GM23338 (cell line): Measurements from ENCODE around the gene CEP192. TPM values are rescaled to one million over a fixed set of nuclear protein-coding genes. Genes with fewer than 3 reads are reported as not detected.

Experiments
- ATAC-seq: fragments of 200-7000 bp; cut with Tn5 transposase; 3 replicates; pipeline ENCODE4 v1.9.1; 2020
- DNase-seq: peaks from one replicate; pipeline ENCODE4 v3.0.0-alpha.2; 2015; ENCODE audit warnings: low spot score
- H2AFZ ChIP-seq: fragments of 200-600 bp; sonication (generic); 2 replicates; pipeline ENCODE4 v1.8.0; 2016; ENCODE audit warnings: antibody characterized with exemption, mild to moderate bottlenecking, moderate library complexity
- H3F3A ChIP-seq: fragments of 200-600 bp; sonication (generic); replicated peaks from 2 replicates; pipeline ENCODE4 v1.8.0; 2017; ENCODE audit warnings: antibody characterized with exemption, mixed run types, low read depth
- H3K27ac ChIP-seq: fragments of 200-600 bp; sonication (generic); 2 replicates; pipeline ENCODE4 v1.6.1; 2016; ENCODE audit warnings: low read depth
- H3K27me3 ChIP-seq: fragments of 200-600 bp; sonication (generic); 2 replicates; pipeline ENCODE4 v1.8.0; 2016; ENCODE audit warnings: mild to moderate bottlenecking, mixed run types, moderate library complexity; ENCODE audit not compliant: insufficient read depth
- H3K36me3 ChIP-seq: fragments of 200-600 bp; sonication (generic); 2 replicates; pipeline ENCODE4 v1.8.0; 2016; ENCODE audit warnings: mild to moderate bottlenecking; ENCODE audit not compliant: insufficient read depth
- H3K4me1 ChIP-seq: fragments of 200-600 bp; sonication (generic); 2 replicates; pipeline ENCODE4 v1.8.0; 2016; ENCODE audit warnings: mild to moderate bottlenecking, moderate library complexity; ENCODE audit not compliant: insufficient read depth
- H3K4me2 ChIP-seq: fragments of 200-600 bp; sonication (generic); 2 replicates; pipeline ENCODE4 v1.7.1; 2017; ENCODE audit warnings: mixed run types
- H3K4me3 ChIP-seq: fragments of 200-600 bp; sonication (generic); 2 replicates; pipeline ENCODE4 v1.6.1; 2016; ENCODE audit warnings: mixed run types
- H3K79me2 ChIP-seq: fragments of 200-600 bp; sonication (generic); replicated peaks from 2 replicates; pipeline ENCODE4 v1.8.0; 2017; ENCODE audit warnings: mild to moderate bottlenecking; ENCODE audit not compliant: insufficient read depth
- H3K9me2 ChIP-seq: fragments of 200-600 bp; sonication (generic); 2 replicates; pipeline ENCODE4 v1.8.0; 2017; ENCODE audit not compliant: insufficient read depth
- H4K20me1 ChIP-seq: fragments of 200-600 bp; sonication (generic); replicated peaks from 2 replicates; pipeline ENCODE4 v1.8.0; 2017; ENCODE audit warnings: mild to moderate bottlenecking; ENCODE audit not compliant: insufficient read depth
- H3K27ac Mint-ChIP-seq: 2 replicates; pipeline ENCODE4 v1.8.0; 2020; ENCODE audit warnings: inconsistent platforms, mild to moderate bottlenecking, moderate library complexity, mixed read lengths
- H3K27me3 Mint-ChIP-seq: 3 replicates; pipeline ENCODE4 v1.8.0; 2022; ENCODE audit warnings: low read depth, mild to moderate bottlenecking, moderate library complexity, mixed read lengths, inconsistent platforms; ENCODE audit not compliant: insufficient read depth, poor library complexity
- H3K36me3 Mint-ChIP-seq: 3 replicates; pipeline ENCODE4 v1.8.0; 2021; ENCODE audit warnings: low read depth, mild to moderate bottlenecking, inconsistent platforms, moderate library complexity, mixed read lengths
- H3K4me1 Mint-ChIP-seq: 3 replicates; pipeline ENCODE4 v1.8.0; 2020; ENCODE audit warnings: mild to moderate bottlenecking, inconsistent platforms, mixed read lengths
- H3K4me3 Mint-ChIP-seq: 3 replicates; pipeline ENCODE4 v1.8.0; 2021; ENCODE audit warnings: moderate library complexity, mild to moderate bottlenecking, inconsistent platforms, mixed read lengths
- H3K9me3 Mint-ChIP-seq: 3 replicates; pipeline ENCODE4 v1.8.0; 2020; ENCODE audit warnings: moderate library complexity, mild to moderate bottlenecking, inconsistent platforms, mixed read lengths
- CREB1 ChIP-seq: fragments of 250-450 bp; sonication (Bioruptor Pico); IDR thresholded peaks from 2 replicates; pipeline ENCODE4 v1.5.0; 2020; ENCODE audit warnings: low read depth, mild to moderate bottlenecking, moderate library complexity
- CTCF ChIP-seq, 2 experiments: fragments of 200-600 bp in 1 of 2; sonication (generic) in 1 of 2; conservative IDR thresholded peaks; 2 replicates each; pipeline versions ENCODE4 v1.5.1 to v1.6.1; 2016 to 2017; ENCODE audit warnings: antibody characterized with exemption in 2 of 2, low read depth in 2 of 2, mild to moderate bottlenecking in 2 of 2, moderate library complexity in 1 of 2
- ETS1 ChIP-seq: IDR thresholded peaks from 2 replicates; pipeline ENCODE4 v1.6.1; 2016; ENCODE audit warnings: antibody characterized with exemption
- EZH2 ChIP-seq: fragments of 200-600 bp; sonication (generic); IDR thresholded peaks from one replicate; pipeline ENCODE4 v1.8.0; 2017; ENCODE audit warnings: antibody characterized with exemption, mild to moderate bottlenecking, low read depth; ENCODE audit not compliant: unreplicated experiment
- EZH2phosphoT487 ChIP-seq: fragments of 200-600 bp; sonication (generic); IDR thresholded peaks from one replicate; pipeline ENCODE4 v1.8.1; 2018; ENCODE audit warnings: antibody characterized with exemption; ENCODE audit not compliant: unreplicated experiment
- JUNB ChIP-seq: IDR thresholded peaks from one replicate; pipeline ENCODE4 v1.6.1; 2016; ENCODE audit warnings: antibody characterized with exemption; ENCODE audit not compliant: unreplicated experiment
- NANOG ChIP-seq: IDR thresholded peaks from 2 replicates; pipeline ENCODE4 v1.6.1; 2016; ENCODE audit warnings: antibody characterized with exemption, borderline replicate concordance
- POLR2AphosphoS5 ChIP-seq: IDR thresholded peaks from 2 replicates; pipeline ENCODE4 v1.6.1; 2016; ENCODE audit warnings: antibody characterized with exemption, low read depth
- REST ChIP-seq: IDR thresholded peaks from one replicate; pipeline ENCODE4 v1.6.1; 2018; ENCODE audit warnings: antibody characterized with exemption; ENCODE audit not compliant: unreplicated experiment
- STAT1 ChIP-seq: IDR thresholded peaks from one replicate; pipeline ENCODE4 v1.6.1; 2016; ENCODE audit warnings: antibody characterized with exemption; ENCODE audit not compliant: unreplicated experiment
- ZNF114 ChIP-seq: fragments of 250-450 bp; sonication (Bioruptor Pico); IDR thresholded peaks from 2 replicates; pipeline ENCODE4 v1.5.0; 2020; ENCODE audit warnings: mild to moderate bottlenecking, moderate library complexity
- ZNF331 ChIP-seq: fragments of 250-450 bp; sonication (Bioruptor Pico); IDR thresholded peaks from 2 replicates; pipeline ENCODE4 v1.5.0; 2020; ENCODE audit warnings: low read depth, mild to moderate bottlenecking, moderate library complexity
- ZNF462 ChIP-seq: fragments of 250-450 bp; sonication (Bioruptor Pico); IDR thresholded peaks from 2 replicates; pipeline ENCODE4 v1.5.0; 2020; ENCODE audit warnings: mild to moderate bottlenecking, moderate library complexity
- polyA plus RNA-seq: library from polyadenylated mRNA; unstranded; fragments of >200 nt; fragmentation: Nextera tagmentation; extraction: Ambion mirVana; gene quantifications from 2 replicates; pipeline ENCODE4 v1.2.1, GENCODE V29; 2016
- total RNA-seq: library from RNA; depleted of rRNA; stranded (reverse); fragments of >200 nt; shearing (Covaris generic); gene quantifications from 2 replicates; pipeline ENCODE4 v1.2.3, GENCODE V29; 2014

CEP192 gene
- total and polyA plus RNA-seq, 2 experiments from 2014 or later = 15.2 to 30.6 TPM

GRCh38 chr18:12989397-12990122 lies 1.6 kb upstream of the CEP192 start:
- no peaks in the 10 kb centered on the region; the same call in 2 of the 3 replicates for H3K9me3 Mint-ChIP-seq
- H3K4me1 Mint-ChIP-seq = peaks cover 9% of the 10 kb centered on the region
- Histone ChIP-seq H4K20me1 (peaks cover 12% of the 10 kb centered on the region), H2AFZ (no peak overlapping the region), H3K79me2 (peaks cover 31% of the 10 kb centered on the region), H3F3A (no peaks in the 10 kb centered on the region; the same call in 1 of the 2 replicates), H3K4me3 (peak overlapping the region; percentile 79; the same call in 1 of the 2 replicates), H3K9me2 (no peaks in the 10 kb centered on the region), H3K27me3 (no peaks in the 10 kb centered on the region), H3K27ac (no peak overlapping the region), H3K36me3 (0 out of 2 replicates have a peak, but pooled peaks cover 7% of the 10 kb centered on the region), H3K4me2 (peak overlapping the region; percentile 79), H3K4me1 (peaks cover 10% of the 10 kb centered on the region)
- H3K4me3 Mint-ChIP-seq = peak overlapping the region; percentile 97
- no peak for TF ChIP-seq STAT1
- TF ChIP-seq NANOG = no peak
- TF ChIP-seq CTCF (conservative IDR thresholded peaks at IDR 0.05; ENCODE audit: low read depth in 2 of 2) = no peak
- no peak for TF ChIP-seq CREB1 (CRISPR knock-in tag)
- no peak for TF ChIP-seq EZH2phosphoT487
- no peak for TF ChIP-seq ZNF331 (CRISPR knock-in tag)
- TF ChIP-seq POLR2AphosphoS5 = no peak
- TF ChIP-seq ETS1 = no peak
- no peak for TF ChIP-seq REST
- TF ChIP-seq ZNF114 (CRISPR knock-in tag) = no peak
- no peak for TF ChIP-seq JUNB
- TF ChIP-seq ZNF462 (CRISPR knock-in tag) = no peak
- no peak for TF ChIP-seq EZH2
- H3K36me3 Mint-ChIP-seq = peaks cover 8% of the 10 kb centered on the region
- ATAC-seq = no peak
- peak overlapping the region; percentile 96; the same call in 1 of the 2 replicates for H3K27ac Mint-ChIP-seq
- H3K27me3 Mint-ChIP-seq = peaks cover 12% of the 10 kb centered on the region
- no peak for DNase-seq
